Activated naive CD4-positive, alpha-beta T cell (primary cell): Measurements from ENCODE around the gene PDPN.
"Not testable (repeated sequence)": the region's sequence is repeated elsewhere in the genome, so short reads cannot be mapped to it uniquely, and the experiment has no call there.

ENCODE experiments used
- DNase-seq, 4 experiments: peaks; one replicate each; lab custom pipeline; 2025; lab: John Stamatoyannopoulos, UW

PDPN gene, protein sequence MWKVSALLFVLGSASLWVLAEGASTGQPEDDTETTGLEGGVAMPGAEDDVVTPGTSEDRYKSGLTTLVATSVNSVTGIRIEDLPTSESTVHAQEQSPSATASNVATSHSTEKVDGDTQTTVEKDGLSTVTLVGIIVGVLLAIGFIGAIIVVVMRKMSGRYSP

GRCh38 chr1:13583595-13583965 lies at the start of gene PDPN:
PDPN (plus strand) TSS chr1:13583832; CDS start chr1:13584034, 202 bp downstream.
- DNase-seq: no peak

GRCh38 chr1:13535227-13535626 lies 48.4 kb upstream of the PDPN start:
- DNase-seq: no peak

GRCh38 chr1:13536571-13536970 lies 47.1 kb upstream of the PDPN start:
- DNase-seq: no peak

GRCh38 chr1:13538832-13539231 lies 44.8 kb upstream of the PDPN start:
- DNase-seq: no peak

GRCh38 chr1:13539683-13540082 lies 43.9 kb upstream of the PDPN start:
- DNase-seq: no peak

GRCh38 chr1:13540866-13541265 lies 42.8 kb upstream of the PDPN start:
- DNase-seq: no peak

DNA sequence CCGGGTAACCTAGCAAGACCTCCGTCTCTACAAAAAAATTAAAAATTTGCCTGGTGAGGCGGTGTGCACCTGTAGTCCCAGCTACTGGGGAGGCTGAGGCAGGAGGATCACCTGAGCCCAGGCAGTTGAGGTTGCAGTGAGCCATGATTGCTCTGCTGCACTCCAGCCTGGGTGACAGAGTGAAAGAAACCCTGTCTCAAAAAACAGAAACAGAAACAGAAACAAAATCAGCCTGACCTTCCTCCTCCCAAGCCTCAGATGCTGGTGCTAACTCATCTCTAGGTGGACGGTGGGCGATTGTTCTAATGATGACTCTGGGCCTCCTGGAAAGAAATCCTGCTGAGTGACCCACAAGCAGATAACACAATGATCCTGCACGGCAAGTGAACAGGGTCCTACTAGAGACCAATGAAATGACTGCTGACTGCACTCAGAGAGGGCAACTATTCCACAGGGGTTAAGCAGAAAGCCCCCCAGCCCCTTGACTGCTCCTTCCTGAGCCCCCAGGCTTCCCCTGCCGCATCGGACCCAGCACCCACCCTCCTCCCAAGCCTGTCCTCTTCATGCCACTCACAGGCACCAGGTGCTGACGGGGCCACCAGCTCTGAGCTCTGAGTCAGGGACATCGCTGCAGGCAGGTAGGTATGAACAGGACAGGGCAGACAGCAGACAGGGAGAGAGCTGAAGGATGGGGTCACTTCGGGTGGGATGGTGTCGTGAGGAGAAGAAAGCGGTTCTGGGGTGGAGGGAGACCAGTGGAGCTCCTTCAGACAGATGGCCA lies 42.0 kb upstream of the PDPN start:
- no peak for DNase-seq

DNA sequence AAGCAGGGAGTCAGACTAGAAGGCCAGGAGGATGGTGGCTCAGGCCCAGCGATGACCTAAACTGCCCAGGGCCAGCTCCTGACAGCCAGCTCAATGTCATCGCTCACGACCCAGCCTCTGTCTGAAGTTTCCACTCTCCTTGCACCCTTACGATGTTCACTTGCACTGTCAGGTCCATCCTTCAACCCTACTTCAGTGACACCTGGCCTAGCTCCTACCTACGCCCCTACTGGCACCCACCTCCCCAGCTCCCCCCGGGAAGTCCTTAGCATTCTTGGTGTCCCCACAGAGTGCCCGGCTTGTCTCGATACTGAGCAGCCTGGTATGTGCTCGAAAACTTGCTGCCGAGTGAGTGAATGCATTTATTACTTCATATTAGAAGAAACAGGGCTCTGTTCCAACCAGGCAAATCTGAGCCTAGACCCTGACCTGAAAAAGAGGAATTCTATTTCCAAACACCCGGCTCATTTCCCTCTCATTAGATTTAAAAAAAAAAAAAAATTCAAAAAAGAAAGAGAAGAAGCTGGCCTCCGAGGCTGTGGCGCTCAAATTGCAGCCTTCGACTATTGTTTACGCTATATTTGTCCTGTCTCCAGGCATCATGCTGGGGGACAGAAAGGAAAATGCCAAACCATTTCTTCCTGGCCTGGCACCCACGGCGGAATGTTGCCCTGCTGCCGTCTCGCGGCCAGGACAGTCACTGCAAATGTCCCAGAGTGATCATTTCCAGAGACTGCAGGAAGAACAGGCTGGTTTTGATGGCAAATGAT lies 40.0 kb upstream of the PDPN start:
- no peak for DNase-seq

DNA sequence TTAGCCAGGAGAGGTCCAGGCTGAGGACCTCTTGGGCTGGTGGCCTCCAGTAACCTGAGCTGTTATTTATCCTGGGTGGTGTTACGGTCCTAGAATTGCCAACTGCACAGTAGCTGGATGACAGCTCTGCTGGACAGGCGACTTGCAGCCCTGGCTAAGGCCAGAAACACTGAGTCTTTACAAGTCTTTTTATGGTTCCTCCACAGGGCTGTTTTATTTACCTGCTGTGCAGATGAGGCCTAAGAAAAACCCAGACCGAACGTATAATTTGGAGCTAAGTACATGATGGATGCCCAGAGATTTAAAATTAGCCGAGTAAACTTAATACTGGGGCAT lies 39.4 kb upstream of the PDPN start:
- DNase-seq: no peak

DNA sequence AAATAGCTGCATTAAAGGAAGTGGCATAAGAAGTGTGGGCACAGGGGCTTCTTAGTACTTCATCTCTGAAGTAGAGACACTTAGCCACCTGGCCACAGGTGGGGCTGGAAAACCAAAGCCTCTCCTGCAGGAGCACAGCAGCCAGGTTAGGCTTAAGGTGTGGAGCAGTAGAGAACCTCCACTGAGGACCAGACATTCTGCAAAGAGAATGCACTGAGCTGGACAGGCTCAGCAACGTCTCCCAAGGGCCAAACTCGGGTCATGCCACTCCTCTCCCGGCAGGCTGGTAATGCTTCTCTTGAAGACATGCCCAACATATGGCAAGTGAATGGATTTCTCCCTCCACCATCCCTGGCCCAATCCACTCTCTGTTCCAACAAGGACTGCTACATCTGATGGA lies 36.8 kb upstream of the PDPN start:
- DNase-seq: no peak

GRCh38 chr1:13548281-13548680 lies 35.4 kb upstream of the PDPN start:
- no peak for DNase-seq

DNA sequence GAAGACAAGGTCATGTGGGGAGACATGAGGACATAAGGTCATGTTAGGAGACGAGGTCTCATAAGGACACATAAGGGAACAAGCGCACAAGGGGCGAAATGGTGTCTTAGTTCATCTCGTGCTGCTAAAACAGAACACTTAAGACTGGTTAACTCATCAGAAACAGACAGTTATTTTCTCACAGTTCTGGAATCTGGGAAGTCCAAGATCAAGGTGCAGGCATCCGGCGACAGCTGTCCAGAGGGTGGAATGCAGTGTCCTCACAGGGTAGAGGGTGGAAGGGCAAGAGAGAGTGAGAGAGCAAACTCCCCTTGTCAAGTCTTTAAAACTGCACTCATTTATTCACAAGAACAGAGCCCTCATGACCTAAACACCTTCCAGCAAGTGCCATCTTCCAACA lies 34.6 kb upstream of the PDPN start:
- DNase-seq: no peak

GRCh38 chr1:13549521-13549920 lies 34.1 kb upstream of the PDPN start:
- no peak for DNase-seq

- DNase-seq: no peak
Observed at GRCh38 chr1:13550663-13551062, 33.0 kb upstream of the PDPN start.

DNA sequence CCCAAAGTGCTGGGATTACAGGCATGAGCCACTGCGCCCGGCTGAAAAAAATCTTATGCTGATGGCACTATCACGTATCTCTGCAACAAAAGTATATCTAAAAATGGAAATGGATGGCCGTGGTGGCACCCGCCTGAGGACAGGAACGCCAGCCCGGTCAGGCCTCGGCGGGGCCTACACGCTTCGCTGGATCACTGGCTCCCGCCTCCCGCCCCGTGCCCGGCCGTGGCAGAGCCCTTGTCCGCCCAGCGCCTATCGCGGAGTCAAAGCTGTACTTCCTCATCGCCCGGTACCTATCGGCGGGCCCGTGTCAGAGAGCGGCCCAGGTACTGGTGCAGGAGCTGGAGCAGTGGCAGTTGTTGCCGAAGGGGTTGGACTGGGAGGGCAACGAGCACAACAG lies 28.8 kb upstream of the PDPN start:
- no peak for DNase-seq

GRCh38 chr1:13556224-13556764 lies 27.3 kb upstream of the PDPN start:
- DNase-seq: no peak

GRCh38 chr1:13560541-13560940 lies 23.1 kb upstream of the PDPN start:
- DNase-seq: no peak

- not testable (repeated sequence) for DNase-seq
Observed at GRCh38 chr1:13562981-13563380, 20.7 kb upstream of the PDPN start.

GRCh38 chr1:13564073-13564472 lies 19.6 kb upstream of the PDPN start:
- DNase-seq: no peak

DNA sequence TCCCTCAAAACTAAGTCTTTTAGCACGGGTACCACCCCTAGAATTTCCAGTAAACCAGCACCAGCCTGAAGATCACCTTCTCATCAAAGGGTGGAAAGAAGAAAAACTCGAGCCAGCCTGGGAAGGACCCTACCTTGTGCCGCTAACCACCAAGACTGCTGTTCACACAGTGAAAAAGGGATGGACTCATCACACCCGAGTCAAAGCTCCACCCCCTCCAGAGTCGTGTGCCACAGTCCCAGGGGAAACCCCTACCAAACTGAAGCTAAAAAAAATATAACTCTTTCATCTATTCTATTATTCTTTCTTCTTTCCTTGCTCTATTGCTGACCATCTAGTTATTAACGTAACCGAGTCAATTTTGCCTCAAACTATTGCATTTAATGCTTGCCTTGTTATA lies 13.2 kb upstream of the PDPN start:
- DNase-seq: not testable (repeated sequence)

GRCh38 chr1:13570924-13571323 lies 12.7 kb upstream of the PDPN start:
- no peak for DNase-seq

DNA sequence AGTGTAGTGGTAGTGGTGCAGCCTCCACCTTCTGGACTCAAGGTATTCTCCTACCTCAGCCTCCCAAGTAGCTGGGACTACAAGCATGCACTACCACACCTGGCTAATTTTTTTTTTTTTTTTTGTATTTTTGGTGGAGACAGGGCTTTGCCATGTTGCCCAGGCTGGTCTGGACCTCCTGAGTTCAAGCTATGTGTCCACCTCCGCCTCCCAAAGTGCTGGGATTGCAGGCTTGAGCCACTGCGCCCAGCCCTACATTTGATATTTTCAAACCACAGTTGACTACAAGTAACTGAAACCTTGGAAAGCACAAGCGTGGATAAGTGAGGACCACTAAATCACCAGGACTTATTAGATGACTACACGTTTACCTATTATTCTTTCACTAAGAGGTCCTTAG lies 10.0 kb upstream of the PDPN start:
- no peak for DNase-seq

DNA sequence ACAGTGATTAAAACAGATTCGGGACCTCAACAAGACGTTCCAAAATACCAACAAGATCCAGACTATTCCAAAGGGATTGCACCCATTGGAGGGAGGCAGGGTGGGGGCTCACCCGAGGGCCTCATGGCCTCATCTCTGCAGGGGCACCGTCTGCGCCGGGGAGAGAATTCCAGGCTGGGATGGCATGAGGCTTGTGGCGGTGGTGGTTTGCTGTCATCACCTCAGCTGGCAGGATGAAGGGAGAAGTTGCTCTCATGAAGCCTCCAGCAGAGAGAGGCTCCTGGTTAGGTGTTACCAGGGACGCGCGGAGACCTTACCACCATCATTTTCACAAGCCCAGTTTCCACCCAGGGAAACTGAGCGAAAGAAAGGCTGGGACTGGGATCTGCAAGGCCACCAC lies 6.7 kb upstream of the PDPN start:
- DNase-seq: no peak
